ENCODE measurements around the gene CIPC. TPM values are rescaled to one million over a fixed set of nuclear protein-coding genes. Genes with fewer than 3 reads are reported as not detected.

The CIPC gene
- total RNA-seq, result 25.2 and 25.6 TPM in 2 replicates
- long read RNA-seq, full-length matches to known transcripts, result 8 of 12 reads
- long read RNA-seq, partial matches to known transcripts, result 3 of 12 reads
- long read RNA-seq, other reads (novel, unspliced or antisense), result 1 of 12 reads

- Mint-ChIP-seq H3K36me3 (ENCODE audit: insufficient read depth) (no peaks in the 10 kb centered on the region), H3K27ac (peak within 1 kb of the TSS; percentile 98), H3K9me3 (ENCODE audit: low read depth) (no peaks in the 10 kb centered on the region), H3K4me1 (ENCODE audit: low read depth) (peaks cover 33% of the 10 kb centered on the region), H3K4me3 (ENCODE audit: low read depth) (peak within 1 kb of the TSS; percentile 84), H3K27me3 (no peaks in the 10 kb centered on the region)
- TF ChIP-seq CTCF (IDR thresholded peaks at IDR 0.05; ENCODE audit: unreplicated experiment), result no peak
- DNase-seq (ENCODE audit: low spot score, unreplicated experiment), result peak; percentile 98
Observed at GRCh38 chr14:77097700-77098528, at the start of gene CIPC. TSS of gene CIPC (plus strand) at chr14:77098258. CDS start at chr14:77105709, 7,451 bp downstream.

- no peaks in the 10 kb centered on the region for H3K36me3 Mint-ChIP-seq (ENCODE audit: insufficient read depth)
- no peak for TF ChIP-seq CTCF (IDR thresholded peaks at IDR 0.05; ENCODE audit: unreplicated experiment)
- H3K27me3 Mint-ChIP-seq, result no peaks in the 10 kb centered on the region
- H3K4me3 Mint-ChIP-seq (ENCODE audit: low read depth), result no peak overlapping the region
- H3K27ac Mint-ChIP-seq, result no peak overlapping the region
- H3K4me1 Mint-ChIP-seq (ENCODE audit: low read depth), result no peaks in the 10 kb centered on the region
- DNase-seq (ENCODE audit: low spot score, unreplicated experiment), result no peak
- H3K9me3 Mint-ChIP-seq (ENCODE audit: low read depth), result no peaks in the 10 kb centered on the region
Observed at GRCh38 chr14:77051116-77051515, 46.9 kb upstream of the CIPC start.

- Mint-ChIP-seq H3K36me3 (ENCODE audit: insufficient read depth) (no peaks in the 10 kb centered on the region), H3K27ac (no peak overlapping the region), H3K4me3 (ENCODE audit: low read depth) (no peak overlapping the region), H3K9me3 (ENCODE audit: low read depth) (no peaks in the 10 kb centered on the region), H3K27me3 (no peaks in the 10 kb centered on the region), H3K4me1 (ENCODE audit: low read depth) (no peaks in the 10 kb centered on the region)
- no peak for TF ChIP-seq CTCF (IDR thresholded peaks at IDR 0.05; ENCODE audit: unreplicated experiment)
- no peak for DNase-seq (ENCODE audit: low spot score, unreplicated experiment)
Observed at GRCh38 chr14:77052281-77053044, 45.6 kb upstream of the CIPC start.

- no peaks in the 10 kb centered on the region for H3K9me3 Mint-ChIP-seq (ENCODE audit: low read depth)
- no peak overlapping the region for H3K27ac Mint-ChIP-seq
- no peaks in the 10 kb centered on the region for H3K27me3 Mint-ChIP-seq
- TF ChIP-seq CTCF (IDR thresholded peaks at IDR 0.05; ENCODE audit: unreplicated experiment), result peak; percentile 97
- DNase-seq (ENCODE audit: low spot score, unreplicated experiment), result peak; percentile 85
- no peak overlapping the region for H3K4me3 Mint-ChIP-seq (ENCODE audit: low read depth)
- H3K36me3 Mint-ChIP-seq (ENCODE audit: insufficient read depth), result no peaks in the 10 kb centered on the region
- H3K4me1 Mint-ChIP-seq (ENCODE audit: low read depth), result no peaks in the 10 kb centered on the region
Observed at GRCh38 chr14:77053046-77053841, 44.8 kb upstream of the CIPC start.

GRCh38 chr14:77055306-77055705, 42.8 kb upstream of the CIPC start:
- H3K27ac Mint-ChIP-seq, result no peak overlapping the region
- H3K9me3 Mint-ChIP-seq (ENCODE audit: low read depth), result no peaks in the 10 kb centered on the region
- no peak for DNase-seq (ENCODE audit: low spot score, unreplicated experiment)
- TF ChIP-seq CTCF (IDR thresholded peaks at IDR 0.05; ENCODE audit: unreplicated experiment), result no peak
- no peak overlapping the region for H3K4me3 Mint-ChIP-seq (ENCODE audit: low read depth)
- H3K4me1 Mint-ChIP-seq (ENCODE audit: low read depth), result peaks cover 15% of the 10 kb centered on the region
- no peaks in the 10 kb centered on the region for H3K27me3 Mint-ChIP-seq
- H3K36me3 Mint-ChIP-seq (ENCODE audit: insufficient read depth), result no peaks in the 10 kb centered on the region
